K562 (cell line): ENCODE measurements around the gene NALCN. TPM values are rescaled to one million over a fixed set of nuclear protein-coding genes. Genes with fewer than 3 reads are reported as not detected.

Experiments
- ATAC-seq: fragments of 200-7000 bp; cut with Tn5 transposase; 3 replicates; pipeline ENCODE4 v1.9.1; 2020; ENCODE audit warnings: moderate library complexity
- BruUV-seq: library from RNA; stranded (reverse); fragments of 400-500 nt; replicated peaks from 2 replicates; lab custom pipeline; 2021; lab: Mats Ljungman, UMichigan
- CTCF ChIA-PET: fragments of 300-600 bp; formaldehyde crosslinking; extraction: SDS; loops from one replicate; lab custom pipeline; 2021; ENCODE audit warnings: low intra/inter-chr PET ratio; lab: Yijun Ruan, JAX
- POLR2A ChIA-PET: fragments of 300-600, 350-650 bp; sonication (Branson Sonifier 250); formaldehyde crosslinking; extraction: SDS; loops from one replicate; lab custom pipeline; 2021; ENCODE audit warnings: antibody characterized with exemption, inconsistent platforms; lab: Yijun Ruan, JAX
- DNase-seq, 4 experiments: peaks; one replicate each; pipeline versions ENCODE4 v3.0.0 to v3.0.0-alpha.2; 2011 to 2018; ENCODE audit warnings: low spot score in 3 of 4, mixed read lengths in 3 of 4; ENCODE audit errors: extremely low read depth in 1 of 4
- FAIRE-seq: peaks from 2 replicates; lab custom pipeline; 2011; peaks lifted over from hg19 to GRCh38; lab: Jason Lieb, UNC
- H2AFZ ChIP-seq: 2 replicates; pipeline ENCODE4 v1.6.0; 2011; ENCODE audit warnings: low read depth, low read length, control low read depth, inconsistent platforms
- H3K27ac ChIP-seq: fragments of 200-600 bp; 3 replicates; pipeline ENCODE4 v1.8.0; 2011; ENCODE audit warnings: low read depth, mild to moderate bottlenecking, control low read depth, inconsistent platforms, low read length, moderate library complexity, mixed read lengths; ENCODE audit errors: extremely low read depth
- H3K27me3 ChIP-seq, 2 experiments: fragments of 300-600 bp in 1 of 2; 2 replicates in 1 of 2; 3 replicates in 1 of 2; pipeline versions ENCODE4 v1.6.0 to v1.8.0; 2011; ENCODE audit warnings: inconsistent platforms in 2 of 2, low read length in 2 of 2, mild to moderate bottlenecking in 1 of 2, mixed read lengths in 1 of 2, moderate library complexity in 1 of 2; ENCODE audit not compliant: control insufficient read depth in 2 of 2, insufficient read depth in 2 of 2
- H3K36me3 ChIP-seq: fragments of 300-600 bp; 3 replicates; pipeline ENCODE4 v1.8.0; 2011; ENCODE audit warnings: mild to moderate bottlenecking, low read length, inconsistent platforms; ENCODE audit not compliant: control insufficient read depth, insufficient read depth
- H3K4me1 ChIP-seq, 2 experiments: fragments of 200-600 bp in 1 of 2; replicated peaks in 1 of 2; 2 replicates in 1 of 2; 3 replicates in 1 of 2; pipeline versions ENCODE4 v1.5.1 to v1.8.0; 2011; ENCODE audit warnings: inconsistent platforms in 2 of 2, low read length in 2 of 2, mild to moderate bottlenecking in 1 of 2, mixed read lengths in 1 of 2, moderate library complexity in 1 of 2; ENCODE audit not compliant: control insufficient read depth in 2 of 2, insufficient read depth in 2 of 2
- H3K4me2 ChIP-seq: 2 replicates; pipeline ENCODE4 v1.6.1; 2011; ENCODE audit warnings: low read length, control low read depth, inconsistent platforms, mixed read lengths; ENCODE audit not compliant: insufficient read depth
- H3K4me3 ChIP-seq: fragments of 200-600 bp; sonication (generic), shearing (Covaris generic); 2 replicates; pipeline ENCODE4 v1.5.1; 2016; ENCODE audit warnings: control low read depth, inconsistent platforms
- H3K79me2 ChIP-seq: fragments of 200-600 bp; 3 replicates; pipeline ENCODE4 v1.8.0; 2011; ENCODE audit warnings: low read length, inconsistent platforms; ENCODE audit not compliant: control insufficient read depth, insufficient read depth
- H3K9ac ChIP-seq, 2 experiments: 2 replicates each; pipeline versions ENCODE4 v1.6.0 to v1.6.1; 2011; ENCODE audit warnings: low read depth in 2 of 2, low read length in 2 of 2, control low read depth in 1 of 2, inconsistent platforms in 1 of 2, mild to moderate bottlenecking in 1 of 2, mixed read lengths in 1 of 2; ENCODE audit not compliant: insufficient read depth in 1 of 2
- H3K9me1 ChIP-seq: one replicate; pipeline ENCODE4 v1.6.0; 2011; ENCODE audit warnings: inconsistent platforms, mild to moderate bottlenecking, low read length, moderate library complexity; ENCODE audit not compliant: control insufficient read depth, insufficient read depth
- H3K9me3 ChIP-seq: replicated peaks from 2 replicates; pipeline ENCODE4 v1.5.1; 2011; ENCODE audit warnings: low read depth, low read length, inconsistent platforms; ENCODE audit not compliant: control insufficient read depth, insufficient read depth
- H4K20me1 ChIP-seq: replicated peaks from 2 replicates; pipeline ENCODE4 v1.6.1; 2011; ENCODE audit warnings: low read length, inconsistent platforms, mixed read lengths; ENCODE audit not compliant: control insufficient read depth, insufficient read depth
- ARID1B ChIP-seq: fragments of 450-650 bp; IDR thresholded peaks from 2 replicates; pipeline ENCODE4 v1.6.1; 2016; ENCODE audit warnings: antibody characterized with exemption, mild to moderate bottlenecking, inconsistent platforms
- ETS2 ChIP-seq: IDR thresholded peaks from 2 replicates; pipeline ENCODE4 v1.6.1; 2016; ENCODE audit warnings: borderline replicate concordance, missing genetic modification characterization, mild to moderate bottlenecking, moderate library complexity, missing compliant biosample characterization; ENCODE audit not compliant: poor library complexity, severe bottlenecking
- EWSR1 ChIP-seq: fragments of 450-650 bp; IDR thresholded peaks from 2 replicates; pipeline ENCODE4 v1.6.1; 2018; ENCODE audit warnings: borderline replicate concordance, mild to moderate bottlenecking, low read depth, moderate library complexity; ENCODE audit not compliant: partially characterized antibody
- FOXM1 ChIP-seq, 2 experiments: fragments of 450-650 bp in 1 of 2; sonication (generic) in 1 of 2; formaldehyde crosslinking in 1 of 2; IDR thresholded peaks; 2 replicates each; pipeline versions ENCODE4 v1.6.1 to v1.9.0; 2017 to 2022; ENCODE audit warnings: low read depth in 2 of 2, mild to moderate bottlenecking in 2 of 2, missing genetic modification reagents in 1 of 2, moderate library complexity in 1 of 2
- GTF2A2 ChIP-seq: IDR thresholded peaks from 2 replicates; pipeline ENCODE4 v1.6.1; 2016; ENCODE audit warnings: mild to moderate bottlenecking, missing genetic modification characterization, missing compliant biosample characterization
- GTF2E2 ChIP-seq: fragments of 200-800 bp; sonication (Bioruptor generic); IDR thresholded peaks from 2 replicates; pipeline ENCODE4 v1.6.1; 2016; ENCODE audit warnings: missing genetic modification characterization, missing compliant biosample characterization
- HIVEP1 ChIP-seq: fragments of 250-450 bp; sonication (Bioruptor Pico); IDR thresholded peaks from 2 replicates; pipeline ENCODE4 v1.4.0; 2020; ENCODE audit warnings: mild to moderate bottlenecking
- MEF2A ChIP-seq: IDR thresholded peaks from 2 replicates; pipeline ENCODE4 v1.6.1; 2011; ENCODE audit warnings: low read depth, mild to moderate bottlenecking, low read length, moderate library complexity; ENCODE audit not compliant: control insufficient read depth
- NR2C1 ChIP-seq, 2 experiments: fragments of 450-650 bp; IDR thresholded peaks; 2 replicates each; pipeline ENCODE4 v1.6.1; 2017; ENCODE audit warnings: mild to moderate bottlenecking in 2 of 2, antibody characterized with exemption in 1 of 2, inconsistent platforms in 1 of 2, missing compliant biosample characterization in 1 of 2, missing genetic modification characterization in 1 of 2
- NR2F6 ChIP-seq: fragments of 450-650 bp; formaldehyde crosslinking; IDR thresholded peaks from 2 replicates; pipeline ENCODE4 v1.4.0; 2020; ENCODE audit warnings: mild to moderate bottlenecking
- NUFIP1 ChIP-seq: fragments of 450-650 bp; IDR thresholded peaks from 2 replicates; pipeline ENCODE4 v1.6.1; 2018; ENCODE audit not compliant: partially characterized antibody
- SIX5 ChIP-seq, 2 experiments: IDR thresholded peaks; 2 replicates each; pipeline ENCODE4 v1.6.1; 2011; ENCODE audit warnings: low read length in 2 of 2, borderline replicate concordance in 1 of 2, low read depth in 1 of 2, mild to moderate bottlenecking in 1 of 2, moderate library complexity in 1 of 2; ENCODE audit not compliant: insufficient read depth in 1 of 2
- TAF7 ChIP-seq: fragments of 450-650 bp; IDR thresholded peaks from 2 replicates; pipeline ENCODE4 v1.6.1; 2016; ENCODE audit warnings: missing genetic modification characterization, missing compliant biosample characterization
- TRIM28 ChIP-seq: fragments of 450-650 bp; IDR thresholded peaks from 2 replicates; pipeline ENCODE4 v1.6.1; 2017
- ZNF384 ChIP-seq: IDR thresholded peaks from 2 replicates; pipeline ENCODE4 v1.6.1; 2012; ENCODE audit warnings: low read depth, low read length, improper control_type of control experiment
- WGBS: fragments of 100-300 bp; shearing (Covaris generic); methylation state at CpG from one replicate; pipeline ENCODE4 v1.1.6; 2016; ENCODE audit warnings: low coverage, mixed read lengths; ENCODE audit not compliant: insufficient coverage; ENCODE audit errors: missing lambda C conversion rate; 5-methylcytosine and 5-hydroxymethylcytosine counted together
- in situ Hi-C: fragments of 300-500 bp; cut with MboI; formaldehyde crosslinking; loops from 4 replicates; pipeline ENCODE4 v1.15.0; 2018; ENCODE audit warnings: inconsistent platforms, mixed read lengths
- intact Hi-C: fragments of 100-400 bp; cut with micrococcal nuclease; formaldehyde crosslinking; loops from 2 replicates; pipeline ENCODE4 v1.14.2; 2022
- polyA plus RNA-seq, 8 experiments: library from polyadenylated mRNA; depleted of rRNA in 4 of 8; stranded (reverse) in 5 of 8; unstranded in 3 of 8; fragments of >200 nt; fragmentation: Nextera tagmentation in 2 of 8; fragmentation: Illumina TruSeq in 1 of 8; extraction: Ambion mirVana in 2 of 8; extraction: Trizol in 1 of 8; gene quantifications; 2 replicates each; pipeline versions ENCODE4 v1.2.1 to v1.2.3, GENCODE V29; 2011 to 2014; ENCODE audit warnings: inconsistent platforms in 1 of 8, missing spikeins in 1 of 8
- total RNA-seq, 7 experiments: library from RNA; depleted of rRNA in 6 of 7; stranded (reverse); fragments of >200 nt in 6 of 7; fragmentation: Illumina TruSeq in 2 of 7; extraction: Trizol in 2 of 7; gene quantifications; 2 replicates each; pipeline versions ENCODE4 v1.2.1 to v1.2.3, GENCODE V29; 2011 to 2021; ENCODE audit warnings: low replicate concordance in 1 of 7
- TF ChIP-seq, protein P1 (sequence below): IDR thresholded peaks from 2 replicates; pipeline ENCODE4 v1.6.1; 2012; ENCODE audit warnings: low read depth, low read length, improper control_type of control experiment, borderline replicate concordance
- TF ChIP-seq, protein P2 (sequence below): fragments of 250-450 bp; sonication (Bioruptor Pico); IDR thresholded peaks from 2 replicates; pipeline ENCODE4 v1.8.0; 2021; ENCODE audit warnings: moderate library complexity, mild to moderate bottlenecking, inconsistent platforms

Gene NALCN
- total and polyA plus RNA-seq, 9 of the 15 experiments (the other 6 are each of a cell fraction or from before 2014, with no cell fraction given) = not detected

DNA sequence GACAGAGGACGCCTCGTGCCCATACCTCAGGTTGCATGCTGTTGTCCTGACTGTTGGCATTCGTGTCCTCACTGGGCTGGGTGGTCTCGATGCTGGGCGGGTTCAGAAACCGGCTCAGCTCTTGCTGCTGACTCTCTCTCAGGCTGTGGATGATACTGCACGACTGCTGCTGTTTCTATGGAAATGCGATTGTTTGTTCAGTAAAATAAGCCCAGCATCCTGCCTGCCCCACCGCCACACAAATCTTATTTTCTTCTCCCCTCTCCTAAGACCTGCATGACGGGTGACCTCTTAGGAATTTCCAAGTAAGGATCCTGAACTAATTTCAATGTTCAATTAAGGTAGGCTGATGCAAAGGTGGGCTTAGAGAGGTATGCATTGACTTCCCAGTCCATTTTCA lies 356.5 kb downstream of the NALCN start:
- H3K27ac ChIP-seq = no peak overlapping the region
- H3K36me3 ChIP-seq = no peaks in the 10 kb centered on the region
- intact Hi-C loops (no loop called here), in situ Hi-C loops (no loop called here)
- no peaks in the 10 kb centered on the region for H4K20me1 ChIP-seq
- no peak for DNase-seq
- H3K27me3 ChIP-seq = no peaks in the 10 kb centered on the region
- H2AFZ ChIP-seq = no peak overlapping the region
- no peak for FAIRE-seq
- H3K9me1 ChIP-seq = no peaks in the 10 kb centered on the region
- BruUV-seq = no TSS peak
- TF ChIP-seq ARID1B (no peak), TRIM28 (no peak), NR2C1 (IDR thresholded peaks at IDR 0.05) (no peak), NR2C1 (tag; IDR thresholded peaks at IDR 0.05) (no peak), ZNF384 (no peak), EWSR1 (no peak), SIX5 (IDR thresholded peaks at IDR 0.05; ENCODE audit: borderline replicate concordance in 1 of 2, insufficient read depth in 1 of 2, low read depth in 1 of 2, low read length in 2 of 2) (no peak), FOXM1 (IDR thresholded peaks at IDR 0.05; ENCODE audit: low read depth) (no peak), FOXM1 (CRISPR knock-in tag; IDR thresholded peaks at IDR 0.05; ENCODE audit: low read depth) (no peak), ETS2 (tag) (no peak), NR2F6 (no peak), MEF2A (no peak), HIVEP1 (CRISPR knock-in tag) (no peak), GTF2E2 (no peak), NUFIP1 (no peak), GTF2A2 (tag) (no peak), TAF7 (tag) (no peak)
- TF ChIP-seq, protein P1, sequence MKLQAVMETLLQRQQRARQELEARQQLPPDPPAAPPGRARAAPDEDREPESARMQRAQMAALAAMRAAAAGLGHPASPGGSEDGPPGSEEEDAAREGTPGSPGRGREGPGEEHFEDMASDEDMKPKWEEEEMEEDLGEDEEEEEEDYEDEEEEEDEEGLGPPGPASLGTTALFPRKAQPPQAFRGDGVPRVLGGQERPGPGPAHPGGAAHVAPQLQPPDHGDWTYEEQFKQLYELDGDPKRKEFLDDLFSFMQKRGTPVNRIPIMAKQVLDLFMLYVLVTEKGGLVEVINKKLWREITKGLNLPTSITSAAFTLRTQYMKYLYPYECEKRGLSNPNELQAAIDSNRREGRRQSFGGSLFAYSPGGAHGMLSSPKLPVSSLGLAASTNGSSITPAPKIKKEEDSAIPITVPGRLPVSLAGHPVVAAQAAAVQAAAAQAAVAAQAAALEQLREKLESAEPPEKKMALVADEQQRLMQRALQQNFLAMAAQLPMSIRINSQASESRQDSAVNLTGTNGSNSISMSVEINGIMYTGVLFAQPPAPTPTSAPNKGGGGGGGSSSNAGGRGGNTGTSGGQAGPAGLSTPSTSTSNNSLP = no peak
- TF ChIP-seq, protein P2, sequence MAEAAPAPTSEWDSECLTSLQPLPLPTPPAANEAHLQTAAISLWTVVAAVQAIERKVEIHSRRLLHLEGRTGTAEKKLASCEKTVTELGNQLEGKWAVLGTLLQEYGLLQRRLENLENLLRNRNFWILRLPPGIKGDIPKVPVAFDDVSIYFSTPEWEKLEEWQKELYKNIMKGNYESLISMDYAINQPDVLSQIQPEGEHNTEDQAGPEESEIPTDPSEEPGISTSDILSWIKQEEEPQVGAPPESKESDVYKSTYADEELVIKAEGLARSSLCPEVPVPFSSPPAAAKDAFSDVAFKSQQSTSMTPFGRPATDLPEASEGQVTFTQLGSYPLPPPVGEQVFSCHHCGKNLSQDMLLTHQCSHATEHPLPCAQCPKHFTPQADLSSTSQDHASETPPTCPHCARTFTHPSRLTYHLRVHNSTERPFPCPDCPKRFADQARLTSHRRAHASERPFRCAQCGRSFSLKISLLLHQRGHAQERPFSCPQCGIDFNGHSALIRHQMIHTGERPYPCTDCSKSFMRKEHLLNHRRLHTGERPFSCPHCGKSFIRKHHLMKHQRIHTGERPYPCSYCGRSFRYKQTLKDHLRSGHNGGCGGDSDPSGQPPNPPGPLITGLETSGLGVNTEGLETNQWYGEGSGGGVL (CRISPR knock-in tag) = no peak
- H3K4me3 ChIP-seq = no peak overlapping the region
- no peaks in the 10 kb centered on the region for H3K4me1 ChIP-seq
- CTCF ChIA-PET = no interaction called here
- ATAC-seq = no peak
- H3K9ac ChIP-seq = no peak overlapping the region
- no peaks in the 10 kb centered on the region for H3K79me2 ChIP-seq
- no peak overlapping the region for H3K4me2 ChIP-seq
- no peaks in the 10 kb centered on the region for H3K9me3 ChIP-seq
- POLR2A ChIA-PET = no interaction called here
- 0% methylated on average over 8 of the region's 10 CpGs for WGBS
